Transverse colon (tissue), 4 donors: ENCODE data around the gene RAPGEF1. TPM values are rescaled to one million over a fixed set of nuclear protein-coding genes. Genes with fewer than 3 reads are reported as not detected.

ENCODE experiments used
- DNase-seq: peaks from one replicate; pipeline ENCODE4 v3.0.0-alpha.2; 2019
- H3K27ac ChIP-seq, 4 donors: fragments of 200-600 bp; sonication (generic); 2 replicates each; pipeline ENCODE4 v1.5.1; 2016 to 2018; ENCODE audit warnings: inconsistent platforms in 4 of 4
- H3K27me3 ChIP-seq: fragments of 200-600 bp; sonication (generic); 2 replicates; pipeline ENCODE4 v1.5.1; 2017; ENCODE audit warnings: inconsistent platforms
- H3K36me3 ChIP-seq, 4 donors: fragments of 200-600 bp; sonication (generic); 2 replicates each; pipeline ENCODE4 v1.5.1; 2017 to 2019; ENCODE audit warnings: inconsistent platforms in 4 of 4
- H3K4me1 ChIP-seq, 4 donors: fragments of 200-600 bp; sonication (generic); 2 replicates each; pipeline ENCODE4 v1.5.1; 2017 to 2020; ENCODE audit warnings: inconsistent platforms in 4 of 4
- H3K4me3 ChIP-seq, 4 donors: fragments of 200-600 bp; sonication (generic); 1 replicate in 1 of 4; 2 replicates in 3 of 4; pipeline versions ENCODE4 v1.5.1 to v1.6.1; 2017 to 2019; ENCODE audit warnings: inconsistent platforms in 4 of 4
- H3K9me3 ChIP-seq, 2 donors: fragments of 200-600 bp; sonication (generic); 2 replicates each; pipeline ENCODE4 v1.5.1; 2017 to 2019; ENCODE audit warnings: inconsistent platforms in 2 of 2
- EP300 ChIP-seq: sonication (generic); formaldehyde crosslinking; IDR thresholded peaks from one replicate; pipeline ENCODE4 v1.6.1; 2017; ENCODE audit warnings: antibody characterized with exemption, low read depth
- POLR2A ChIP-seq: fragments of 450-650 bp; IDR thresholded peaks from one replicate; pipeline ENCODE4 v1.6.1; 2016; ENCODE audit warnings: antibody characterized with exemption, mild to moderate bottlenecking, moderate library complexity
- POLR2AphosphoS5 ChIP-seq, 3 donors: sonication (generic); formaldehyde crosslinking; IDR thresholded peaks; one replicate each; pipeline ENCODE4 v1.6.1; 2016; ENCODE audit warnings: antibody characterized with exemption in 3 of 3
- WGBS, 2 donors: methylation state at CpG; one replicate each; pipeline ENCODE4 v1.1.5; 2018; ENCODE audit warnings: low coverage in 1 of 2; 5-methylcytosine and 5-hydroxymethylcytosine counted together
- in situ Hi-C, 4 donors: fragments of 200-750 bp; cut with MboI; loops; one replicate each; pipeline versions ENCODE4 v1.15.0 to v1.15.1; 2017; ENCODE audit warnings: low sequenced_read_pairs in 3 of 4, low pct_ligation_motif_present in 1 of 4, low pct_unique_long_range_greater_than_20kb in 1 of 4
- intact Hi-C: fragments of 100-400 bp; cut with DNase I; formaldehyde crosslinking; loops from one replicate; pipeline ENCODE4 v1.15.1; 2023; ENCODE audit warnings: low total_unique reads
- total RNA-seq, 4 donors: library from RNA; depleted of rRNA; stranded (reverse); fragments of >200 nt; gene quantifications; one replicate each; pipeline ENCODE4 v1.1.0, GENCODE V29; 2016
- TF ChIP-seq, protein P1 (sequence below), 5 experiments: fragments of 200-600 bp in 3 of 5; fragments of 450-650 bp in 2 of 5; sonication (generic) in 3 of 5; IDR thresholded peaks; 1 replicate in 2 of 5; 2 replicates in 3 of 5; pipeline ENCODE4 v1.5.1; 2016 to 2017; ENCODE audit warnings: antibody characterized with exemption in 5 of 5, inconsistent platforms in 3 of 5, mild to moderate bottlenecking in 2 of 5, moderate library complexity in 1 of 5

Gene RAPGEF1
- total RNA-seq, 4 donors from 2014 or later, result 49.8 to 86.0 (median 55.1) TPM

DNA sequence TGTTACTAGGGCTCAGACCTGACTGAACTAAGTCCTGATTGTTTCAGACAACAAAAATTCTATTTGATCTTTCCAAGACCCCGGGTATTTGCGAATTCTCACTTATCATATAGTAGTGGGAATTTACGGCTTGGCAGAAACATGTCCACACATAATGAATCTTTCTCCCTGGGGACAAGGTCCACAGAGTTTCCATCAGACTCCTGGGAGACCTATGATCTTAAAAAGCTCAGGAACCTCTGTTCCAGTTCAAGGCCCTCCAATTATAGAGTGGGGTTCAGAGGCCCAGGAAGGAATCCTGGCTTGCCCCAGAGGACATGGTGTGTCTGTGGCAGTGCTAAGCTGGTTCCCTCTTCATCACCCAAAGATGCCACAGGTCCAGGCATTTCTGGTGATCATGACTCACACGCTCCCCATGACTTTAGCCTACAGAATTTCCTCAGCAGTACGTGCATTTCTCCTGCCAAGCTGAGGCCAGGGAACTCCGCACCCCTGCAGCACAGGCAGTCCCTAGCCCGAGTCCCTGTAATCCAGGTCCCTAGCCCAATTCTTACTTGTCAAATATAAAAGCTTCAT is 12.6 kb downstream of the RAPGEF1 start:
- DNase-seq, result no peak
- TF ChIP-seq POLR2AphosphoS5 (IDR thresholded peaks at IDR 0.05) (peak in 1 of 3 donors; percentile 17), POLR2A (no peak), EP300 (no peak)
- TF ChIP-seq, protein P1, sequence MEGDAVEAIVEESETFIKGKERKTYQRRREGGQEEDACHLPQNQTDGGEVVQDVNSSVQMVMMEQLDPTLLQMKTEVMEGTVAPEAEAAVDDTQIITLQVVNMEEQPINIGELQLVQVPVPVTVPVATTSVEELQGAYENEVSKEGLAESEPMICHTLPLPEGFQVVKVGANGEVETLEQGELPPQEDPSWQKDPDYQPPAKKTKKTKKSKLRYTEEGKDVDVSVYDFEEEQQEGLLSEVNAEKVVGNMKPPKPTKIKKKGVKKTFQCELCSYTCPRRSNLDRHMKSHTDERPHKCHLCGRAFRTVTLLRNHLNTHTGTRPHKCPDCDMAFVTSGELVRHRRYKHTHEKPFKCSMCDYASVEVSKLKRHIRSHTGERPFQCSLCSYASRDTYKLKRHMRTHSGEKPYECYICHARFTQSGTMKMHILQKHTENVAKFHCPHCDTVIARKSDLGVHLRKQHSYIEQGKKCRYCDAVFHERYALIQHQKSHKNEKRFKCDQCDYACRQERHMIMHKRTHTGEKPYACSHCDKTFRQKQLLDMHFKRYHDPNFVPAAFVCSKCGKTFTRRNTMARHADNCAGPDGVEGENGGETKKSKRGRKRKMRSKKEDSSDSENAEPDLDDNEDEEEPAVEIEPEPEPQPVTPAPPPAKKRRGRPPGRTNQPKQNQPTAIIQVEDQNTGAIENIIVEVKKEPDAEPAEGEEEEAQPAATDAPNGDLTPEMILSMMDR (IDR thresholded peaks at IDR 0.05), result no peak

DNA sequence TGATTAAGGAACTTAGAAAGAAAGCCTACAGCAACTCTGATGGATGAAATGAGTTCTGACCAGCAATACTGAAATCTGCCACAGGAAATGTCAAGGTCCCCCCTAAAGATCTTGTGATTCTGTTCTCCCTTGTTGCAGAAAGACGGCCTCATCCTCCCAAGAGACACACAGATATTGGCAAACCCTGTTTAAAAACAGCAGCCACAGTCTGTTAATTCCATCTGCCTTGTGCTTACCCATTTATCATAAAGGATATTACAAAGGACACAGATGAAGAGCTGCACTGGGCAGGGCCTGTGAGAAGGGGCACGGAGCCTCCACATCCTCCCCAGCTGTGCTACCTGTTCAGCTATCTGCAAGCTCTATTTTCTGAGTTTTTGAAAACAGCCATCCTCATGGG is 15.2 kb downstream of the RAPGEF1 start:
- WGBS, 2 donors, result 63 to 86% methylated on average over 1 to 2 of the region's 2 CpGs
- in situ Hi-C loops (loop anchor here (25.0 kb wide), 3 partner anchors 237 to 362 kb away; partner anchors contain the start of gene PRRC2B (in 1 of the 4)), intact Hi-C loops (no loop called here)
- H3K36me3 ChIP-seq, result no peaks in the 10 kb centered on the region
- peak overlapping the region in 1 of 4 donors; percentile 2 for H3K27ac ChIP-seq
- DNase-seq, result no peak
- H3K9me3 ChIP-seq, result no peaks in the 10 kb centered on the region
- no peak overlapping the region for H3K4me3 ChIP-seq
- H3K27me3 ChIP-seq, result no peaks in the 10 kb centered on the region
- TF ChIP-seq POLR2AphosphoS5 (IDR thresholded peaks at IDR 0.05), result no peak
- TF ChIP-seq POLR2A, result no peak
- TF ChIP-seq, protein P1 (IDR thresholded peaks at IDR 0.05), result no peak
- no peak for TF ChIP-seq EP300
- peaks cover 21 to 60% (median 34%) of the 10 kb centered on the region in 4 donors for H3K4me1 ChIP-seq

More for the DNA sequence above, 12.6 kb downstream of the RAPGEF1 start:
- in situ Hi-C loops (loop anchor here (25.0 kb wide), 3 partner anchors 240 to 365 kb away; partner anchors contain the start of gene PRRC2B (in 1 of the 4)), intact Hi-C loops (no loop called here)
- Histone ChIP-seq H3K36me3 (no peaks in the 10 kb centered on the region), H3K27ac (peak overlapping the region; percentile 45 to 83 (median 70)), H3K27me3 (no peaks in the 10 kb centered on the region), H3K4me3 (no peak overlapping the region), H3K4me1 (peaks cover 29 to 73% (median 46%) of the 10 kb centered on the region in 4 donors), H3K9me3 (no peaks in the 10 kb centered on the region)
- 64 to 69% methylated on average over 3 to 7 of the region's 7 CpGs for WGBS, 2 donors

DNA sequence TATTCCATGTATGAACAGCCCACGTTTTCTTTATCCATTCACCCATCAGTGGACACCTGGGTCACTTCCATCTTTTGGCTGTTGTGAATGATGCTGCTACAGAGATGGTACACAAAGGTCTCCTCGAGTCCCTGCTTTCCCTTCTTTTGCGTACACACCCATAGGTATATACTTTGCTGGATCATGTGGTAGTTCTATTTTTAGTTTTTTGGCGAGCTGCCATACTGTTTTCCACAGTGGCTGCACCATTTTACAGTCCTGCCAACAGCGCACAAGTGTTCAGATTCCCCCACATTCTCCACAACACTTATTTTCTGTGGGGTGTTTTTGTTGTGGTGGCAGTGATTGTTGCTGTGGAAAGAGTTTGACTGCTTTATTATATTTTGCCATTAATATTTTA is 16.2 kb downstream of the RAPGEF1 start:
- no peaks in the 10 kb centered on the region for H3K36me3 ChIP-seq
- in situ Hi-C loops (no loop called here), intact Hi-C loops (no loop called here)
- TF ChIP-seq EP300 (no peak), POLR2AphosphoS5 (IDR thresholded peaks at IDR 0.05) (no peak), POLR2A (no peak)
- TF ChIP-seq, protein P1 (IDR thresholded peaks at IDR 0.05), result no peak
- no peak for DNase-seq
- no peaks in the 10 kb centered on the region for H3K9me3 ChIP-seq
- WGBS, 2 donors, result 64 to 73% methylated on average over 2 to 5 of the region's 5 CpGs
- no peak overlapping the region for H3K4me3 ChIP-seq
- H3K4me1 ChIP-seq, result peaks cover 17 to 56% (median 24%) of the 10 kb centered on the region in 4 donors
- H3K27ac ChIP-seq, result no peak overlapping the region
- no peaks in the 10 kb centered on the region for H3K27me3 ChIP-seq

DNA sequence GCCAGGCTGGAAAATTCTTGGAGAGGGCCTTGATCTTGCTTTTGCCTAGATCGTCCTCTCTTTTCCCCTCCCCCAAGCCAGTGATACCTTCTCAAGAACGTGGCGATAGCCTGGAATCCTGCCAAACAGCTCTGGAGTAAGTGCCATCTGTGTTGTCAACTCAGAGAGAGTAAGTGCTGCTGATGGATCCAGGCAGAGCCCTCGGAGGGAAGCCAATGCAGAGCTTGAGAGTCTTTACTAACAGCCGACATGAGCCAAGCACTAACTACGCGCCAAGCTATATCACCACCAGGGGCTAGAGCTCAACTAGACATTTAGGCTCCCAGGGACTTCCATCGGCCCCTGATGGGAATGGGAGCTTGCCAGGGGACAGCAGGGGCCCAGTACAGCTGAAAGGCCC is 17.6 kb downstream of the RAPGEF1 start:
- Histone ChIP-seq H3K27me3 (no peaks in the 10 kb centered on the region), H3K27ac (no peak overlapping the region), H3K4me1 (peaks cover 3 to 43% (median 10%) of the 10 kb centered on the region in 4 donors), H3K9me3 (no peaks in the 10 kb centered on the region), H3K4me3 (no peak overlapping the region), H3K36me3 (no peaks in the 10 kb centered on the region)
- intact Hi-C loops, result no loop called here
- no peak for DNase-seq
- TF ChIP-seq EP300, result no peak
- TF ChIP-seq POLR2A, result no peak
- in situ Hi-C loops, result no loop called here
- 80% methylated on average over 8 of the region's 8 CpGs; no CpG with 5 or more reads in 1 of the 2 donors for WGBS, 2 donors
